ENCODE data around the gene PROB1.

DNA sequence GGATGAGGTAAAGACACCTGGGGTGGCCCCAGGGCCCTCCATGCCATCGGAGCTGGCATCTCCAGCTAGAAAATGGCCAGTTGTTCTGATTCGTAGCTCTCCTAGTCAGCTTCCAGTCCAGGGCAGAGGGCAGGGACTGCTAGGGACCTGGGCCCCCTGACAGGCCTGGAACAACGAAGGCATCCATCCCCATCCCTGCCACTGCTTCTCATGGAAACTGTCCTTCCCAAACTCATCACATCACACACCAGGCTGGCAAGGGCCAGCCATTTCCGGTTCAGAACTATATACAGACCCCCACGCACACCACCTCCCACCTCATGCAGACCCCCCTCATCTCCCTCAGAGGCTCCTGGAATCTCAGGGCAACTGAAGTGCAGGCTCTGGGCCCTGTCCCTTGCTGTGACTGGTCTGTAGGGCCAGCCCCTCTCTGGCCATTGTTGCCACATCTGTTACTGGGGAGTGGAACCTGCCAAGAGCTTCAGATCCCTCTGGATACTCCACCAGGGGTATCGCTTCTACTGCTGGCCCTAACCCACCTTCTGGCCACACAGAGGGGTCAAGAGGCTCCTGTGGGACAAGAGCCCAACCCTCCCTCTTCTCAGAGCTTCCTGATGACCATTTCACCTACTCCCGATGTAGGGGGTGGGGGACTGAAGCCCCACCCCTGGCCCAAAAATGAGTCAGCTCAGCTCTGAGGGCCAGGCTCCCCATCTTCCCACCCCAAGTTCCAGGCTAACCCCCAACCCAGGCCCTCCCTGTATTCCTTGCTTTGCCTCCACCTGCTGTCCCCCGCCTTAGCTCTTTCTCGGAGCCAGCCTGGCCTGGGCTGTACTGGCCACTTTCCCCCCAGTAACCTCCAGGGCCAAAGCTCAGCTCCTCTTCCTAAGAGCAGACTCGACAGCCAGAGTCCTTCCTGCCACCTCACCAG, 4.0 kb downstream of the PROB1 start:
- TF ChIP-seq, protein P1, sequence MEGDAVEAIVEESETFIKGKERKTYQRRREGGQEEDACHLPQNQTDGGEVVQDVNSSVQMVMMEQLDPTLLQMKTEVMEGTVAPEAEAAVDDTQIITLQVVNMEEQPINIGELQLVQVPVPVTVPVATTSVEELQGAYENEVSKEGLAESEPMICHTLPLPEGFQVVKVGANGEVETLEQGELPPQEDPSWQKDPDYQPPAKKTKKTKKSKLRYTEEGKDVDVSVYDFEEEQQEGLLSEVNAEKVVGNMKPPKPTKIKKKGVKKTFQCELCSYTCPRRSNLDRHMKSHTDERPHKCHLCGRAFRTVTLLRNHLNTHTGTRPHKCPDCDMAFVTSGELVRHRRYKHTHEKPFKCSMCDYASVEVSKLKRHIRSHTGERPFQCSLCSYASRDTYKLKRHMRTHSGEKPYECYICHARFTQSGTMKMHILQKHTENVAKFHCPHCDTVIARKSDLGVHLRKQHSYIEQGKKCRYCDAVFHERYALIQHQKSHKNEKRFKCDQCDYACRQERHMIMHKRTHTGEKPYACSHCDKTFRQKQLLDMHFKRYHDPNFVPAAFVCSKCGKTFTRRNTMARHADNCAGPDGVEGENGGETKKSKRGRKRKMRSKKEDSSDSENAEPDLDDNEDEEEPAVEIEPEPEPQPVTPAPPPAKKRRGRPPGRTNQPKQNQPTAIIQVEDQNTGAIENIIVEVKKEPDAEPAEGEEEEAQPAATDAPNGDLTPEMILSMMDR (IDR thresholded peaks at IDR 0.05 in 4 of 5, conservative IDR thresholded peaks at IDR 0.05 in 1 of 5): no peak
- TF ChIP-seq POLR2A (IDR thresholded peaks at IDR 0.05): no peak

All from gastrocnemius medialis (tissue), 4 donors.